H1 (cell line): Measurements from ENCODE around the gene PLEKHM3. TPM values are rescaled to one million over a fixed set of nuclear protein-coding genes. Genes with fewer than 3 reads are reported as not detected.

Experiments
- CTCF ChIA-PET: fragments of 300-600 bp; sonication (Branson Sonifier 250); formaldehyde crosslinking; loops from one replicate; lab custom pipeline; 2021; ENCODE audit not compliant: partially characterized antibody; lab: Charles Lee
- POLR2A ChIA-PET: fragments of 300-600 bp; sonication (Branson Sonifier 250); formaldehyde crosslinking; loops from one replicate; lab custom pipeline; 2021; ENCODE audit warnings: inconsistent platforms; ENCODE audit not compliant: partially characterized antibody; lab: Charles Lee
- DNase-seq, 2 experiments: peaks; one replicate each; pipeline versions ENCODE4 v3.0.0 to v3.0.0-alpha.2; 2010 to 2022; ENCODE audit warnings: low spot score in 2 of 2, low read depth in 1 of 2, mixed read lengths in 1 of 2
- FAIRE-seq: peaks from 2 replicates; lab custom pipeline; 2011; peaks lifted over from hg19 to GRCh38; lab: Jason Lieb, UNC
- H2AFZ ChIP-seq: 2 replicates; pipeline ENCODE4 v1.8.1; 2012; ENCODE audit warnings: low read length, inconsistent platforms
- H2AK5ac ChIP-seq: 2 replicates; pipeline ENCODE4 v1.6.1; 2013; ENCODE audit warnings: low read depth, low read length
- H2BK120ac ChIP-seq: replicated peaks from 2 replicates; pipeline ENCODE3; 2013; ENCODE audit warnings: low read depth, low read length, inconsistent platforms
- H2BK12ac ChIP-seq: 2 replicates; pipeline ENCODE4 v1.6.1; 2013; ENCODE audit warnings: low read depth, low read length
- H2BK15ac ChIP-seq: 2 replicates; pipeline ENCODE4 v1.6.1; 2013; ENCODE audit warnings: low read length
- H2BK20ac ChIP-seq: 2 replicates; pipeline ENCODE4 v1.6.1; 2013; ENCODE audit warnings: low read length
- H2BK5ac ChIP-seq: 2 replicates; pipeline ENCODE4 v1.6.1; 2013; ENCODE audit warnings: low read depth, low read length
- H3K14ac ChIP-seq: 2 replicates; pipeline ENCODE4 v1.6.1; 2013; ENCODE audit warnings: inconsistent platforms; ENCODE audit not compliant: insufficient read length
- H3K18ac ChIP-seq: 2 replicates; pipeline ENCODE4 v1.6.1; 2013; ENCODE audit warnings: low read length; ENCODE audit errors: extremely low read depth
- H3K23ac ChIP-seq: 2 replicates; pipeline ENCODE4 v1.6.1; 2013; ENCODE audit warnings: inconsistent platforms; ENCODE audit not compliant: insufficient read length
- H3K23me2 ChIP-seq: 2 replicates; pipeline ENCODE4 v1.6.1; 2013; ENCODE audit warnings: low read depth, low read length
- H3K27ac ChIP-seq: 2 replicates; pipeline ENCODE4 v1.6.1; 2011; ENCODE audit warnings: low read depth, low read length, inconsistent platforms
- H3K27me3 ChIP-seq, 4 experiments: replicated peaks in 1 of 4; 1 replicate in 1 of 4; 2 replicates in 3 of 4; pipeline versions ENCODE4 v1.6.1 to v1.8.1; 2011 to 2013; ENCODE audit warnings: low read length in 3 of 4, mild to moderate bottlenecking in 3 of 4, inconsistent platforms in 2 of 4, mixed read lengths in 2 of 4, moderate library complexity in 1 of 4; ENCODE audit not compliant: control insufficient read depth in 3 of 4, insufficient read depth in 3 of 4; ENCODE audit errors: extremely low read depth in 1 of 4
- H3K36me3 ChIP-seq, 4 experiments: 2 replicates each; pipeline versions ENCODE4 v1.6.1 to v1.8.1; 2011 to 2013; ENCODE audit warnings: mild to moderate bottlenecking in 4 of 4, low read length in 3 of 4, moderate library complexity in 2 of 4, control low read depth in 1 of 4, inconsistent platforms in 1 of 4; ENCODE audit not compliant: insufficient read depth in 4 of 4, control insufficient read depth in 2 of 4
- H3K4ac ChIP-seq: replicated peaks from 2 replicates; pipeline ENCODE3; 2013; ENCODE audit warnings: low read length, low read depth, mixed read lengths, inconsistent platforms; ENCODE audit not compliant: insufficient read length
- H3K4me1 ChIP-seq, 4 experiments: replicated peaks in 1 of 4; 1 replicate in 1 of 4; 2 replicates in 3 of 4; pipeline versions ENCODE4 v1.6.1 to v1.8.1; 2011 to 2013; ENCODE audit warnings: low read length in 3 of 4, inconsistent platforms in 2 of 4, mixed read lengths in 1 of 4; ENCODE audit not compliant: insufficient read depth in 4 of 4, control insufficient read depth in 3 of 4
- H3K4me2 ChIP-seq, 2 experiments: 2 replicates each; pipeline versions ENCODE4 v1.6.1 to v1.8.1; 2011 to 2013; ENCODE audit warnings: low read depth in 2 of 2, low read length in 2 of 2, control low read depth in 1 of 2, inconsistent platforms in 1 of 2, mild to moderate bottlenecking in 1 of 2; ENCODE audit not compliant: insufficient read depth in 1 of 2
- H3K4me3 ChIP-seq, 4 experiments: fragments of 200-600, 300-600 bp in 1 of 4; sonication (generic), shearing (Covaris generic), sonication (Bioruptor Twin) in 1 of 4; 2 replicates each; pipeline versions ENCODE4 v1.5.1 to v1.8.1; 2011 to 2016; ENCODE audit warnings: low read length in 4 of 4, low read depth in 3 of 4, control low read depth in 2 of 4, inconsistent platforms in 2 of 4, mild to moderate bottlenecking in 2 of 4, mixed read lengths in 1 of 4, moderate library complexity in 1 of 4; ENCODE audit not compliant: insufficient read depth in 2 of 4; ENCODE audit errors: extremely low read depth in 1 of 4
- H3K56ac ChIP-seq: replicated peaks from 2 replicates; pipeline ENCODE3; 2013; ENCODE audit warnings: low read depth, mild to moderate bottlenecking, mixed read lengths, low read length, inconsistent platforms; ENCODE audit not compliant: insufficient read length
- H3K79me1 ChIP-seq: 2 replicates; pipeline ENCODE4 v1.6.1; 2013; ENCODE audit warnings: low read depth, low read length, control low read depth
- H3K79me2 ChIP-seq, 2 experiments: 2 replicates each; pipeline versions ENCODE4 v1.6.1 to v1.8.1; 2012 to 2013; ENCODE audit warnings: low read length in 2 of 2, mild to moderate bottlenecking in 2 of 2, inconsistent platforms in 1 of 2; ENCODE audit not compliant: insufficient read depth in 2 of 2, control insufficient read depth in 1 of 2
- H3K9ac ChIP-seq, 4 experiments: replicated peaks in 1 of 4; 1 replicate in 1 of 4; 2 replicates in 3 of 4; pipeline versions ENCODE4 v1.6.1 to v1.8.1; 2011 to 2013; ENCODE audit warnings: low read depth in 3 of 4, low read length in 3 of 4, control low read depth in 2 of 4, mild to moderate bottlenecking in 2 of 4, moderate library complexity in 2 of 4, inconsistent platforms in 1 of 4; ENCODE audit errors: extremely low read depth in 1 of 4
- H3K9me3 ChIP-seq, 2 experiments: 2 replicates each; pipeline versions ENCODE4 v1.6.1 to v1.8.1; 2012 to 2013; ENCODE audit warnings: mild to moderate bottlenecking in 2 of 2, moderate library complexity in 2 of 2, control low read depth in 1 of 2, inconsistent platforms in 1 of 2, low read depth in 1 of 2, low read length in 1 of 2, mixed read lengths in 1 of 2; ENCODE audit not compliant: insufficient read depth in 2 of 2
- H4K20me1 ChIP-seq, 2 experiments: replicated peaks in 1 of 2; 2 replicates each; pipeline versions ENCODE3 to v1.8.1; 2011 to 2013; ENCODE audit warnings: inconsistent platforms in 2 of 2, low read length in 2 of 2, mild to moderate bottlenecking in 1 of 2; ENCODE audit not compliant: insufficient read depth in 2 of 2, control insufficient read depth in 1 of 2
- H4K5ac ChIP-seq: 2 replicates; pipeline ENCODE4 v1.6.1; 2013; ENCODE audit warnings: low read length, low read depth, mixed read lengths, inconsistent platforms; ENCODE audit not compliant: insufficient read length
- H4K8ac ChIP-seq: 2 replicates; pipeline ENCODE4 v1.8.0; 2013; ENCODE audit warnings: mild to moderate bottlenecking, moderate library complexity, low read length, inconsistent platforms; ENCODE audit not compliant: insufficient read depth; ENCODE audit errors: extremely low read depth
- H4K91ac ChIP-seq: replicated peaks from 2 replicates; pipeline ENCODE3; 2013; ENCODE audit warnings: low read length, mixed read lengths, inconsistent platforms; ENCODE audit not compliant: insufficient read length
- BRCA1 ChIP-seq: IDR thresholded peaks from 2 replicates; pipeline ENCODE4 v1.6.1; 2012; ENCODE audit warnings: low read depth, low read length, improper control_type of control experiment
- CTBP2 ChIP-seq: IDR thresholded peaks from 2 replicates; pipeline ENCODE4 v1.7.0; 2011; ENCODE audit warnings: borderline replicate concordance, mild to moderate bottlenecking, moderate library complexity, mixed read lengths, low read length; ENCODE audit not compliant: insufficient read depth, insufficient read length
- WGBS, 2 experiments: shearing (Covaris generic) in 1 of 2; methylation state at CpG; one replicate each; pipeline versions ENCODE4 v1.1.6 to v1.1.7; 2013 to 2015; ENCODE audit warnings: low lambda C conversion rate in 2 of 2, mixed read lengths in 2 of 2, inconsistent platforms in 1 of 2, low coverage in 1 of 2, missing lambda C conversion rate in 1 of 2; ENCODE audit not compliant: insufficient replicate concordance in 2 of 2, insufficient coverage in 1 of 2, insufficient read length in 1 of 2; ENCODE audit errors: extremely low coverage in 1 of 2, missing lambda C conversion rate in 1 of 2; 5-methylcytosine and 5-hydroxymethylcytosine counted together
- polyA plus RNA-seq, 7 experiments: library from polyadenylated mRNA; depleted of rRNA in 3 of 7; stranded (reverse) in 5 of 7; unstranded in 2 of 7; fragments of >200 nt in 5 of 7; fragments of 200-250 nt in 2 of 7; gene quantifications; 1 replicate in 5 of 7; 2 replicates in 1 of 7; 4 replicates in 1 of 7; pipeline versions ENCODE4 v1.2.1 to v1.2.3, GENCODE V29; 2011 to 2013; ENCODE audit warnings: missing spikeins in 2 of 7, mixed read lengths in 2 of 7
- total RNA-seq: library from RNA; stranded (reverse); fragmentation: NEBNext Ultra II Directional; extraction: Animal tissue kit (Norgen Biotek cat#: 25700); gene quantifications from 2 replicates; pipeline ENCODE4 v1.2.1, GENCODE V29; 2021

PLEKHM3 gene
- total and polyA plus RNA-seq, 2 of the 8 experiments (the other 6 are each of a cell fraction or from before 2014, with no cell fraction given): 2.3 to 5.8 TPM

DNA sequence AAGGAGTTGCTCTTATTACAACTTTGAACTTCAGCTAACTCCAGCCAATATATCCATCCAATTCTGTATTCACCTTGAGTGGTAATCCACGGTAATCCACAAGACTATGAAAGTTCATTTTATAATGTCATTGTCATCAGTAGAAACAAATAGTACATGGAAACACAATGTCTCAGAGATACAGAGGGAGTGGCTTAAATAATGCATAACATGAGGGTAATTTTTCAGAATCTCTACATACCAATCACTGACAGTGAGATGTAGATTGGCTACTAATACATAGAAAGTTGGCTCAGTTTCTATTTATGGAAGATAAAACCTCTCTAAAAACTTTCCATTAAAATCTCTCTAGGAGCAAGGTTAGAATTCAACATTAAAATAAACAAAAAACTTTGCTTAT lies 93.2 kb downstream of the PLEKHM3 start:
- no peak overlapping the region for H3K23ac ChIP-seq
- no peak overlapping the region for H2BK120ac ChIP-seq
- no peak for DNase-seq
- H2BK15ac ChIP-seq: no peak overlapping the region
- H3K4me1 ChIP-seq: peaks cover 3 to 22% (median 3%) of the 10 kb centered on the region in 4 experiments; a peak in 5 of 7 replicates
- TF ChIP-seq CTBP2: no peak
- TF ChIP-seq BRCA1: no peak
- H3K18ac ChIP-seq: no peak overlapping the region
- no peak overlapping the region for H3K4me2 ChIP-seq
- no peak overlapping the region for H2BK12ac ChIP-seq
- no peak overlapping the region for H2AFZ ChIP-seq
- H3K79me1 ChIP-seq: no peaks in the 10 kb centered on the region
- no peaks in the 10 kb centered on the region for H3K9me3 ChIP-seq
- H3K27ac ChIP-seq: no peak overlapping the region
- H3K56ac ChIP-seq: no peak overlapping the region
- no peak overlapping the region for H3K14ac ChIP-seq
- no peak for FAIRE-seq
- no peak overlapping the region for H3K4me3 ChIP-seq
- H3K23me2 ChIP-seq: no peaks in the 10 kb centered on the region
- CTCF ChIA-PET: interaction anchor here (0.9 to 1.8 kb wide), 6 partner anchors 33 to 186 kb away, joined by 3 to 6 read pairs (median 3); no protein-coding TSS in a partner anchor
- H2AK5ac ChIP-seq: no peak overlapping the region
- no peak overlapping the region for H4K8ac ChIP-seq
- no peak overlapping the region for H2BK20ac ChIP-seq
- no peak overlapping the region for H4K5ac ChIP-seq
- no peaks in the 10 kb centered on the region for H3K79me2 ChIP-seq
- WGBS, 2 experiments: 100% methylated on average over 1 of the region's 1 CpG; no CpG with 5 or more reads in 1 of the 2 experiments
- H3K36me3 ChIP-seq: no peaks in the 10 kb centered on the region
- H2BK5ac ChIP-seq: no peak overlapping the region
- POLR2A ChIA-PET: no interaction called here
- H3K9ac ChIP-seq: no peak overlapping the region
- H3K4ac ChIP-seq: no peak overlapping the region
- H3K27me3 ChIP-seq: no peaks in the 10 kb centered on the region
- no peaks in the 10 kb centered on the region for H4K20me1 ChIP-seq
- H4K91ac ChIP-seq: no peak overlapping the region
